Measurements from ENCODE around the gene AGR3. TPM values are rescaled to one million over a fixed set of nuclear protein-coding genes. Genes with fewer than 3 reads are reported as not detected.

AGR3 gene
- total and polyA plus RNA-seq, 8 donors = 7.3 to 132 (median 28.9) TPM

GRCh38 chr7:16914771-16915170 lies 33.0 kb upstream of the AGR3 start:
- DNase-seq (no peak), ATAC-seq (no peak)
- H3K27ac ChIP-seq = no peak overlapping the region
- H3K36me3 ChIP-seq = no peaks in the 10 kb centered on the region
- H3K4me1 ChIP-seq = no peaks in the 10 kb centered on the region
- no peak overlapping the region for H3K4me3 ChIP-seq
- no peaks in the 10 kb centered on the region for H3K27me3 ChIP-seq
- TF ChIP-seq CTCF (IDR thresholded peaks at IDR 0.05) = no peak
- H3K9me3 ChIP-seq = no peaks in the 10 kb centered on the region
- intact Hi-C loops (cut with DNase I) = no loop called here

- DNase-seq (no peak), ATAC-seq (no peak)
- Histone ChIP-seq H3K27ac (no peak overlapping the region), H3K27me3 (no peaks in the 10 kb centered on the region), H3K4me3 (no peak overlapping the region), H3K36me3 (no peaks in the 10 kb centered on the region), H3K4me1 (no peaks in the 10 kb centered on the region), H3K9me3 (no peaks in the 10 kb centered on the region)
- intact Hi-C loops (cut with DNase I) = no loop called here
- TF ChIP-seq CTCF (IDR thresholded peaks at IDR 0.05) = no peak
Measured at GRCh38 chr7:16913643-16914042, 31.9 kb upstream of the AGR3 start.

- Histone ChIP-seq H3K27ac (no peak overlapping the region), H3K9me3 (no peaks in the 10 kb centered on the region), H3K36me3 (no peaks in the 10 kb centered on the region), H3K4me3 (no peak overlapping the region), H3K27me3 (no peaks in the 10 kb centered on the region), H3K4me1 (no peaks in the 10 kb centered on the region)
- intact Hi-C loops (cut with DNase I) = no loop called here
- DNase-seq = peak in 1 of 4 donors; percentile 37
- no peak for TF ChIP-seq CTCF (IDR thresholded peaks at IDR 0.05)
- ATAC-seq = no peak
Measured at GRCh38 chr7:16912540-16912939, 30.8 kb upstream of the AGR3 start.

- intact Hi-C loops (cut with DNase I) = no loop called here
- peaks cover 0 to 7% of the 10 kb centered on the region in 2 donors for H3K4me1 ChIP-seq
- no peak for ATAC-seq
- no peak for TF ChIP-seq CTCF (IDR thresholded peaks at IDR 0.05)
- no peaks in the 10 kb centered on the region for H3K9me3 ChIP-seq
- no peaks in the 10 kb centered on the region for H3K36me3 ChIP-seq
- DNase-seq = no peak
- H3K4me3 ChIP-seq = no peak overlapping the region
- H3K27me3 ChIP-seq = no peaks in the 10 kb centered on the region
- no peak overlapping the region for H3K27ac ChIP-seq
Measured at GRCh38 chr7:16908561-16908960, 26.8 kb upstream of the AGR3 start.

- H3K36me3 ChIP-seq = no peaks in the 10 kb centered on the region
- peak; percentile 94 for ATAC-seq
- no peak for TF ChIP-seq CTCF (IDR thresholded peaks at IDR 0.05)
- H3K4me1 ChIP-seq = peaks cover 0 to 7% of the 10 kb centered on the region in 2 donors
- no peak overlapping the region for H3K4me3 ChIP-seq
- DNase-seq = peak in 1 of 4 donors; percentile 47
- H3K27ac ChIP-seq = peak overlapping the region in 1 of 2 donors; percentile 63
- intact Hi-C loops (cut with DNase I) = no loop called here
- no peaks in the 10 kb centered on the region for H3K27me3 ChIP-seq
- no peaks in the 10 kb centered on the region for H3K9me3 ChIP-seq
Measured at GRCh38 chr7:16905300-16906044, 23.7 kb upstream of the AGR3 start.
